ENCODE measurements around the gene ZNF804A.

Gene ZNF804A

GRCh38 chr2:184814421-184814820 lies 216.1 kb downstream of the ZNF804A start:
- no peak for TF ChIP-seq CTCF (IDR thresholded peaks at IDR 0.05; ENCODE audit: low read length, missing control alignments)
- DNase-seq (ENCODE audit: low read depth): no peak
- no peak overlapping the region for H3K4me3 ChIP-seq (replicated peaks; ENCODE audit: low read depth, low read length)

- no peak for DNase-seq (ENCODE audit: low read depth)
- no peak overlapping the region for H3K4me3 ChIP-seq (replicated peaks; ENCODE audit: low read depth, low read length)
- TF ChIP-seq CTCF (IDR thresholded peaks at IDR 0.05; ENCODE audit: low read length, missing control alignments): no peak
Observed at GRCh38 chr2:184815824-184816223, 217.5 kb downstream of the ZNF804A start.

- H3K4me3 ChIP-seq (replicated peaks; ENCODE audit: low read depth, low read length): no peak overlapping the region
- no peak for TF ChIP-seq CTCF (IDR thresholded peaks at IDR 0.05; ENCODE audit: low read length, missing control alignments)
- no peak for DNase-seq (ENCODE audit: low read depth)
Observed at GRCh38 chr2:184824597-184824996, 226.3 kb downstream of the ZNF804A start.

- no peak overlapping the region for H3K4me3 ChIP-seq (replicated peaks; ENCODE audit: low read depth, low read length)
- no peak for DNase-seq (ENCODE audit: low read depth)
- TF ChIP-seq CTCF (IDR thresholded peaks at IDR 0.05; ENCODE audit: low read length, missing control alignments): no peak
Observed at GRCh38 chr2:184830531-184830930, 232.2 kb downstream of the ZNF804A start.

- no peak for TF ChIP-seq CTCF (IDR thresholded peaks at IDR 0.05; ENCODE audit: low read length, missing control alignments)
- peak; percentile 21 for DNase-seq (ENCODE audit: low read depth)
- H3K4me3 ChIP-seq (replicated peaks; ENCODE audit: low read depth, low read length): no peak overlapping the region
Observed at GRCh38 chr2:184834699-184835397, 236.5 kb downstream of the ZNF804A start.

GRCh38 chr2:184835398-184835715 lies 237.0 kb downstream of the ZNF804A start:
- TF ChIP-seq CTCF (IDR thresholded peaks at IDR 0.05; ENCODE audit: low read length, missing control alignments): no peak
- DNase-seq (ENCODE audit: low read depth): no peak
- H3K4me3 ChIP-seq (replicated peaks; ENCODE audit: low read depth, low read length): no peak overlapping the region

- TF ChIP-seq CTCF (IDR thresholded peaks at IDR 0.05; ENCODE audit: low read length, missing control alignments): no peak
- no peak overlapping the region for H3K4me3 ChIP-seq (replicated peaks; ENCODE audit: low read depth, low read length)
- no peak for DNase-seq (ENCODE audit: low read depth)
Observed at GRCh38 chr2:184847331-184847730, 249.0 kb downstream of the ZNF804A start.

Data from fibroblast of pulmonary artery (primary cell).